GM12865 (cell line): ENCODE data around the gene RASSF9.

Experiments
- DNase-seq: peaks from one replicate; pipeline ENCODE4 v3.0.0; 2010; ENCODE audit warnings: low read depth
- H3K4me3 ChIP-seq: 2 replicates; pipeline ENCODE4 v1.5.1; 2011; ENCODE audit warnings: mild to moderate bottlenecking, low read depth, low read length, control low read depth
- CTCF ChIP-seq: IDR thresholded peaks from 2 replicates; pipeline ENCODE4 v1.5.1; 2011; ENCODE audit warnings: low read length, control low read depth, low read depth, inconsistent platforms; ENCODE audit not compliant: insufficient read depth; ENCODE audit errors: missing control alignments

Gene RASSF9

GRCh38 chr12:85807730-85808129 is 28.5 kb downstream of the RASSF9 start:
- no peak for TF ChIP-seq CTCF
- no peak overlapping the region for H3K4me3 ChIP-seq
- DNase-seq, result no peak

- TF ChIP-seq CTCF, result no peak
- no peak for DNase-seq
- no peak overlapping the region for H3K4me3 ChIP-seq
These were observed 30.6 kb downstream of the RASSF9 start for GRCh38 chr12:85805654-85806053.

GRCh38 chr12:85804663-85805062 is 31.5 kb downstream of the RASSF9 start:
- DNase-seq, result peak; percentile 1
- H3K4me3 ChIP-seq, result no peak overlapping the region
- no peak for TF ChIP-seq CTCF

DNA sequence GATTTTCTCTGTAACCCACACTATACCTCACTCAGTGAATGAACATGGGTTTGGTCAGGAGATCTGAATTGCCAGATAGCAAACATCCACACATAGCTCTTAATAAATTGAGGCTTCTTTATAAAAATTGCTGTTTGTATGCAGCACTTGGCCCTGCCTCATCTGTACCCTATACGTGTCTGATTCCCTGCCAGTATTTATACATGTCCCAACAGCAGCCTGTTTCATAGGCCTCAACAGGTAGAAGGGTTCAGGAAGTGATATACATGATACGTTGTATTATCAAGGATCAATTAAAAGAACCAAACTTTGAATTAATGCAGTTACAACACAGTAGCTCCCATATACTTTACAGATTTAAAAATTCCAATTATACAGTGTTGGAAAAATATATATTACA is 32.3 kb downstream of the RASSF9 start:
- DNase-seq, result no peak
- no peak overlapping the region for H3K4me3 ChIP-seq
- TF ChIP-seq CTCF, result no peak

GRCh38 chr12:85803231-85803630 is 33.0 kb downstream of the RASSF9 start:
- H3K4me3 ChIP-seq, result no peak overlapping the region
- TF ChIP-seq CTCF, result no peak
- no peak for DNase-seq

GRCh38 chr12:85798122-85798521 is 38.1 kb downstream of the RASSF9 start:
- DNase-seq, result no peak
- TF ChIP-seq CTCF, result no peak
- H3K4me3 ChIP-seq, result no peak overlapping the region

- DNase-seq, result no peak
- TF ChIP-seq CTCF, result no peak
- H3K4me3 ChIP-seq, result no peak overlapping the region
These were observed 40.2 kb downstream of the RASSF9 start for GRCh38 chr12:85796001-85796400.
